Peyer's patch (tissue), 4 donors: ENCODE measurements around the gene CCDC192. TPM values are rescaled to one million over a fixed set of nuclear protein-coding genes. Genes with fewer than 3 reads are reported as not detected.

Experiments used
- DNase-seq, 3 donors: peaks; one replicate each; pipeline ENCODE4 v3.0.0-alpha.2; 2017 to 2019
- H3K27ac ChIP-seq, 4 donors: fragments of 200-600 bp; sonication (generic); one replicate each; pipeline ENCODE4 v1.5.1; 2016 to 2019
- H3K27me3 ChIP-seq, 2 donors: fragments of 200-600 bp; sonication (generic); one replicate each; pipeline ENCODE4 v1.5.1; 2019
- H3K36me3 ChIP-seq, 3 donors: fragments of 200-600 bp; sonication (generic); one replicate each; pipeline ENCODE4 v1.5.1; 2016 to 2019
- H3K4me1 ChIP-seq, 4 donors: fragments of 200-600 bp; sonication (generic); one replicate each; pipeline ENCODE4 v1.5.1; 2016 to 2019
- H3K4me3 ChIP-seq, 4 donors: fragments of 200-600 bp; sonication (generic); 1 replicate in 3 of 4; 2 replicates in 1 of 4; pipeline ENCODE4 v1.5.1; 2016 to 2019; ENCODE audit warnings: mild to moderate bottlenecking in 1 of 4
- H3K9me3 ChIP-seq, 4 donors: fragments of 200-600 bp; sonication (generic); one replicate each; pipeline ENCODE4 v1.5.1; 2016 to 2019; ENCODE audit warnings: mild to moderate bottlenecking in 1 of 4
- POLR2A ChIP-seq, 2 donors: fragments of 450-650 bp; IDR thresholded peaks; one replicate each; pipeline ENCODE4 v1.5.1; 2017; ENCODE audit warnings: antibody characterized with exemption in 2 of 2, mild to moderate bottlenecking in 2 of 2, moderate library complexity in 2 of 2
- total RNA-seq, 4 donors: library from RNA; depleted of rRNA; stranded (reverse); fragments of >200 nt; gene quantifications; one replicate each; pipeline ENCODE4 v1.1.0, GENCODE V29; 2016
- TF ChIP-seq, protein P1 (sequence below), 6 experiments: fragments of 450-650 bp in 4 of 6; fragments of 200-600 bp in 2 of 6; sonication (generic) in 1 of 6; IDR thresholded peaks; one replicate each; pipeline ENCODE4 v1.5.1; 2017 to 2019; ENCODE audit warnings: antibody characterized with exemption in 6 of 6, mild to moderate bottlenecking in 3 of 6, moderate library complexity in 1 of 6

CCDC192 gene
- total RNA-seq, 4 donors from 2014 or later, result not detected

DNA sequence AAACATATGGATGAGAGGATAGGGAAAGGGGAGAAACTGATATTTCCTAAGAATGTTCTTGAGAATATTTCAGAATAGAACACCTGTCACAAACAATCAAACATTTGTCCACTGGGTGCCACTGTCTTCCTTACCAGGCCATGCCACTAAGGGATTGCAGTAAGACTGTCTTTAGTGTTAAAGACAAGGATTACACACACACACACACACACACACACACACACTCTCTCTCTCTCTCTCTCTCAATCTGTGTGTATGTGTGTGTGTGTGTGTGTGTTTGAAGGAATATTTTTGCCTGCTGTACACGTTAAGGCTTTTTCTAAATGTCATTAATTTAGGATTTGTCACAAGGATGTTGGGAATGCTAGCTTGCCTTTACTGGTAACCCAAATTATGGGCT, 54.4 kb downstream of the CCDC192 start:
- Histone ChIP-seq H3K4me1 (peaks cover 0 to 26% (median 0%) of the 10 kb centered on the region in 4 donors), H3K36me3 (no peaks in the 10 kb centered on the region), H3K27ac (no peak overlapping the region), H3K27me3 (no peaks in the 10 kb centered on the region), H3K9me3 (no peaks in the 10 kb centered on the region), H3K4me3 (no peak overlapping the region)
- no peak for TF ChIP-seq POLR2A (IDR thresholded peaks at IDR 0.05)
- TF ChIP-seq, protein P1, sequence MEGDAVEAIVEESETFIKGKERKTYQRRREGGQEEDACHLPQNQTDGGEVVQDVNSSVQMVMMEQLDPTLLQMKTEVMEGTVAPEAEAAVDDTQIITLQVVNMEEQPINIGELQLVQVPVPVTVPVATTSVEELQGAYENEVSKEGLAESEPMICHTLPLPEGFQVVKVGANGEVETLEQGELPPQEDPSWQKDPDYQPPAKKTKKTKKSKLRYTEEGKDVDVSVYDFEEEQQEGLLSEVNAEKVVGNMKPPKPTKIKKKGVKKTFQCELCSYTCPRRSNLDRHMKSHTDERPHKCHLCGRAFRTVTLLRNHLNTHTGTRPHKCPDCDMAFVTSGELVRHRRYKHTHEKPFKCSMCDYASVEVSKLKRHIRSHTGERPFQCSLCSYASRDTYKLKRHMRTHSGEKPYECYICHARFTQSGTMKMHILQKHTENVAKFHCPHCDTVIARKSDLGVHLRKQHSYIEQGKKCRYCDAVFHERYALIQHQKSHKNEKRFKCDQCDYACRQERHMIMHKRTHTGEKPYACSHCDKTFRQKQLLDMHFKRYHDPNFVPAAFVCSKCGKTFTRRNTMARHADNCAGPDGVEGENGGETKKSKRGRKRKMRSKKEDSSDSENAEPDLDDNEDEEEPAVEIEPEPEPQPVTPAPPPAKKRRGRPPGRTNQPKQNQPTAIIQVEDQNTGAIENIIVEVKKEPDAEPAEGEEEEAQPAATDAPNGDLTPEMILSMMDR (IDR thresholded peaks at IDR 0.05), result peak in 4 of 6 experiments; percentile 30 to 81 (median 80)
- DNase-seq, result peak in 1 of 3 donors; percentile 56

- peak in 1 of 3 donors; percentile 60 for DNase-seq
- Histone ChIP-seq H3K36me3 (no peaks in the 10 kb centered on the region), H3K4me1 (peaks cover 0 to 26% (median 0%) of the 10 kb centered on the region in 4 donors), H3K9me3 (no peaks in the 10 kb centered on the region), H3K27me3 (no peaks in the 10 kb centered on the region), H3K27ac (peak overlapping the region in 1 of 4 donors; percentile 31), H3K4me3 (no peak overlapping the region)
- no peak for TF ChIP-seq POLR2A (IDR thresholded peaks at IDR 0.05)
- TF ChIP-seq, protein P1 (IDR thresholded peaks at IDR 0.05), result no peak
Observed at GRCh38 chr5:127758766-127759283, 55.6 kb downstream of the CCDC192 start.

DNA sequence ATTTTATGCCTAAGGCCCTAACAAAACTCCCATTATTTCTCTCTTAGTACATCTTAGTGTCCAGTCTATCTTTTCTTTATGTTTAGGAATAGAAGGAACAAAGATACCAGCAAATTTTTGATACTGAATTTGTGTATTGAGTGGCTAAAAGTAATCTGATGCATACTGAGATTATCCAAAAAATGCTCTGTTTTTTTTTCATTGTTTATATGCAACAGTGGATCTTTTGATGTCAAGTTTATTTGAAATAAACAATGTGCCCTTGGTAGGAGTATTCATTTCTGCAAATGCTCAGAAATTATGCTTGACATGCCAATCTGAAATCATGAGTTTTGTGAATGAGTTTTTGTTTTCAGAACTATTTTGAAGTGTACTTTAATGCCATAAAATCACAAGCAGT, 58.7 kb downstream of the CCDC192 start:
- Histone ChIP-seq H3K36me3 (no peaks in the 10 kb centered on the region), H3K4me3 (no peak overlapping the region), H3K27ac (no peak overlapping the region), H3K4me1 (peaks cover 0 to 26% (median 0%) of the 10 kb centered on the region in 4 donors), H3K9me3 (no peaks in the 10 kb centered on the region), H3K27me3 (no peaks in the 10 kb centered on the region)
- DNase-seq, result no peak
- TF ChIP-seq POLR2A (IDR thresholded peaks at IDR 0.05), result no peak
- TF ChIP-seq, protein P1 (IDR thresholded peaks at IDR 0.05), result no peak

DNA sequence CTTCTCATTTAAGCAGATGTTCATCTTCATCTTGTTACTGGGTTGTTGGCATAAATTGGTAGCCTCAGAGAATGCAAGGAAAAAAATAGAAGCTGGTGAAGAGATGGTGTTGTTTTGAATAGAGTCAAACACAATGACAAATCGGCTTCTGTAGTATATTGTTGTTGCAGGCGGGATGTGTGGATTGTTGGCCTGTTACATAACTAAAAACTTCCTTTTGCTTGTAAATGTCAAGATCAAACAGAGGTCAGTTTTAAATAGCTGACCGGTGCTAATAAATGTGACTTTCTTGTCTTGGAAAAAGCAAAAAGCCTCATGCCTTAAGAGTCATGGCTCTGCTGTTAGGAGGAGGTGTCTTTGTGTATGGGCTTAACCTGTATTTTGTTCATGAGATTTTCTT, 59.2 kb downstream of the CCDC192 start:
- H3K9me3 ChIP-seq, result no peaks in the 10 kb centered on the region
- DNase-seq, result no peak

DNA sequence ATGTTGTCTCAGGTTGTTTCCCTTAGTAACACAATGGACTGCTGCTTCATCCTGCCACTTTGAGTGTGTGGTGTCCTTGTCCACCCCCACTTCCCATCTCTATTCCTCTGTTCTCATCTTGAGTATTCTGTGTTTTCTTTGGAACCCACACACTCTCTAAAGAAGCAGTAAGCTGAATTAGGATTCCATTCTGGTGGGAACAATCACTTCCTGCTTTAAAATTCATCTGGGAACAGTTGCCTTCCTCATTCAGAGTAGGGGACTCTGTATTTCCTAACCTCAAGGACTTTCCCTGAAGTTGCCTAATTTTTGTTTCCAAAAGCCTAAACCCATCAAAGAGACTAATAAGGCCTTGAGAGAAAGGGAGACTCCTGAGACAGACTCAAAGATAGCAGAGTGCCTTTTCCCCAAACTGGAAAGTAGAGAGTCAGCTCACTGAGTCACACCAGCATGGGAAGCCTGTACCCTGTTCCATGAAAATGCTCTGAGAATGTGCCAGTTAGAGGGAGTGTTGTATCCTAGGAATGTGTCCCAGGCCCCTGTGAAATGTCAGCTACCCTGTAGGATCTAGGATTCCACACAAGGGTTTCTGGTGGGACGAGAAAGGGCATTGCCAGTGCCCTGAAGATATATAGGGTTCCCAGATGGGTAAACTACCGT, 63.6 kb downstream of the CCDC192 start:
- H3K36me3 ChIP-seq, result no peaks in the 10 kb centered on the region
- no peak overlapping the region for H3K27ac ChIP-seq
- no peaks in the 10 kb centered on the region for H3K9me3 ChIP-seq
- TF ChIP-seq, protein P1 (IDR thresholded peaks at IDR 0.05), result no peak
- no peak for TF ChIP-seq POLR2A (IDR thresholded peaks at IDR 0.05)
- no peaks in the 10 kb centered on the region for H3K27me3 ChIP-seq
- peaks cover 0 to 5% (median 0%) of the 10 kb centered on the region in 4 donors for H3K4me1 ChIP-seq
- no peak for DNase-seq
- no peak overlapping the region for H3K4me3 ChIP-seq

More for the DNA sequence above, 59.2 kb downstream of the CCDC192 start:
- TF ChIP-seq, protein P1 (IDR thresholded peaks at IDR 0.05), result no peak
- TF ChIP-seq POLR2A (IDR thresholded peaks at IDR 0.05), result no peak
- Histone ChIP-seq H3K27ac (no peak overlapping the region), H3K27me3 (no peaks in the 10 kb centered on the region), H3K36me3 (no peaks in the 10 kb centered on the region), H3K4me1 (peaks cover 0 to 26% (median 0%) of the 10 kb centered on the region in 4 donors), H3K4me3 (no peak overlapping the region)
